Measurements from ENCODE around the gene HSFX3. TPM values are rescaled to one million over a fixed set of nuclear protein-coding genes. Genes with fewer than 3 reads are reported as not detected.
A peak's percentile ranks its signal among the peaks of the same experiment; 100 is the strongest.
"Not testable (repeated sequence)": the region's sequence is repeated elsewhere in the genome, so short reads cannot be mapped to it uniquely, and the experiment has no call there.

HSFX3 gene, protein sequence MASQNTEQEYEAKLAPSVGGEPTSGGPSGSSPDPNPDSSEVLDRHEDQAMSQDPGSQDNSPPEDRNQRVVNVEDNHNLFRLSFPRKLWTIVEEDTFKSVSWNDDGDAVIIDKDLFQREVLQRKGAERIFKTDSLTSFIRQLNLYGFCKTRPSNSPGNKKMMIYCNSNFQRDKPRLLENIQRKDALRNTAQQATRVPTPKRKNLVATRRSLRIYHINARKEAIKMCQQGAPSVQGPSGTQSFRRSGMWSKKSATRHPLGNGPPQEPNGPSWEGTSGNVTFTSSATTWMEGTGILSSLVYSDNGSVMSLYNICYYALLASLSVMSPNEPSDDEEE
- polyA plus RNA-seq (ENCODE audit: low read depth in 6 of 6), result not detected

DNA sequence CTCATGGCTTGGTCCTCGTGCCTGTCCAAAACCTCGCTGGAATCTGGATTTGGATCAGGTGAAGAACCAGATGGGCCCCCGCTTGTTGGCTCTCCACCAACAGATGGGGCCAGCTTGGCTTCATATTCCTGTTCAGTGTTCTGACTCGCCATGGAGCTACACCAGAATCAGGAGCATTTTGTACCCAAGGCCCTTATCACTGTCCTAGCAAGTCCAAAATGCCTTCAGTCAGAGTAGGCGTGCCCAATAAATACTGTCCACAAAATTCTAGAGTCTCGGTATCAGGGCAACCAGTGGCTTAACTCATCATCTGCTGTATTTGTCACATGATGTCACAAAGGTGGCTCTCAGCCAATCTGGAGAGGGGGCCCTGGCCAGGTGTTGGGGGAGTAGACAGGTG, at the start of gene HSFX3:
Gene HSFX3 (minus strand): TSS at position 224 of the 400 bp plus-strand sequence. CDS start 72 bp downstream, at position 152.
- H3K9me3 Mint-ChIP-seq, result not testable (repeated sequence)

DNA sequence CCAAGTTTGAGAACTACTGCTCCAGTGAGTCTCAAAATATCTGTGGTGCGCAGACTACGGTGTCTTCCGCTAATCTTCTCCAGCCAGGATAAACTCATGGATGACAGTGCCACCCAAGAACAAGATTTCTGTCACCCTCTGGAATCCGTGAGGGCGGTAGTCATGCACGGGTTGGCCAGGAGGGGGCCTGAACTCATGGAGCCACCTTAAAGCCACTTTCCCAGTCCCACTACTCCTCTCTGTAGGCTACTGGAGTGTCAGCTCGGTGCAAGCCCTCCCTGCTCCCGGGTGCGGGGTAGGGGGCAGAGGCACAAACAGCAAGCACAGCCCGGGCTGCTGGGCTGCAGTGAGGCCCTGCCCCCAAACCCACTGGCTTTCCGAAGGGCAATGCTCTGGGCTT, 48.9 kb upstream of the HSFX3 start:
- not testable (repeated sequence) for H3K36me3 Mint-ChIP-seq; H3K4me1 Mint-ChIP-seq; ATAC-seq (ENCODE audit: low read depth in 2 of 2); H3K9me3 Mint-ChIP-seq; H3K27ac Mint-ChIP-seq; H3K27me3 Mint-ChIP-seq; H3K4me3 Mint-ChIP-seq; DNase-seq

More for the DNA sequence above, at the start of gene HSFX3:
- not testable (repeated sequence) for H3K4me3 Mint-ChIP-seq; H3K27ac Mint-ChIP-seq; H3K36me3 Mint-ChIP-seq; ATAC-seq (ENCODE audit: low read depth in 2 of 2); H3K27me3 Mint-ChIP-seq; H3K4me1 Mint-ChIP-seq; DNase-seq

DNA sequence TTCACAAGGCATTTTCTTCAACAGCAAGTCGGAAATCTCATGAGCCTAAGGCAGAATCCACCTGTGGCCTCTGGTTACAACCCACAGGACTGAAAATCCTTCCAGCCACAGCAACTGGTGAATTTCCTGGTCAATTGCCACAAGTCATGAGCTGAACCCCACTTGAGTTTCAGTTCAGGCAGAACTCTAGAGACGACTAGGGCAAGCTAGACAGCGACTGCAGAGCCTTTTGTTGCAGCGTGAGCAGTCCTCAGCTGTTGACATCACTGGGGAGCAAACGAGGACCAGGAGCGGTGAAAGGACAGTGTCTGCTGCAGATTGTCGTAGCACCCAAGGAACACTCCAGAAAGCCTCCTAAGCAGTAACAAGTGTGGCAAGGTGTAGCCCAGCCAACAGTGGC, 46.2 kb upstream of the HSFX3 start:
- H3K27ac Mint-ChIP-seq; H3K4me1 Mint-ChIP-seq; H3K9me3 Mint-ChIP-seq; H3K4me3 Mint-ChIP-seq; ATAC-seq (ENCODE audit: low read depth in 2 of 2); H3K36me3 Mint-ChIP-seq; DNase-seq; H3K27me3 Mint-ChIP-seq: not testable (repeated sequence)

DNA sequence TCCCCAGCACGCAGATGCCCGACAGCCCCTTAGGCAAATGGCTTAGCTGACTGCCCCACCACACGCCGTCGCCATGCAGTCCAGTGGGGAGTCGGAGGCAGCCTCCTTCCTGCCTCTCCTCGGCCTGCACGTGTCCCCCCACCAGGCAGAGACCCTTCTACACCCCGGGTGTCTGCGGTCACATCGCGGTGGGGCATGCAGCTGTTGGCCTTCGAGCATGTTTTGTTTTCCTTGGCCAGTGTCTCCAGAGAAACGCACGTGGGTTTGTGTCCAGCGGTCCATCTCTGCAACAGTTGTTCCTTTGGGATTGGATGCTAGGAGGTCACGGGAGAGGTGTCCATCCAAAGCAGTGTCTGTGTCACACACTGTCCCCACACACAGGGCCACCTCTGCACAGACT, 45.5 kb upstream of the HSFX3 start, which contains the start of gene HSFX2:
Gene HSFX2 (minus strand): TSS at position 101 of the 400 bp plus-strand sequence. CDS start 614 bp downstream, outside the sequence.
- not testable (repeated sequence) for ATAC-seq (ENCODE audit: low read depth in 2 of 2); H3K9me3 Mint-ChIP-seq

GRCh38 chrX:149590993-149591392, 41.3 kb upstream of the HSFX3 start:
- DNase-seq; H3K27me3 Mint-ChIP-seq; H3K4me3 Mint-ChIP-seq; H3K36me3 Mint-ChIP-seq; H3K4me1 Mint-ChIP-seq; H3K27ac Mint-ChIP-seq; H3K9me3 Mint-ChIP-seq; ATAC-seq (ENCODE audit: low read depth in 2 of 2): not testable (repeated sequence)

More for the DNA sequence above, 45.5 kb upstream of the HSFX3 start, which contains the start of gene HSFX2:
- H3K27ac Mint-ChIP-seq, DNase-seq, H3K4me1 Mint-ChIP-seq, H3K27me3 Mint-ChIP-seq, H3K36me3 Mint-ChIP-seq, H3K4me3 Mint-ChIP-seq: not testable (repeated sequence)

DNA sequence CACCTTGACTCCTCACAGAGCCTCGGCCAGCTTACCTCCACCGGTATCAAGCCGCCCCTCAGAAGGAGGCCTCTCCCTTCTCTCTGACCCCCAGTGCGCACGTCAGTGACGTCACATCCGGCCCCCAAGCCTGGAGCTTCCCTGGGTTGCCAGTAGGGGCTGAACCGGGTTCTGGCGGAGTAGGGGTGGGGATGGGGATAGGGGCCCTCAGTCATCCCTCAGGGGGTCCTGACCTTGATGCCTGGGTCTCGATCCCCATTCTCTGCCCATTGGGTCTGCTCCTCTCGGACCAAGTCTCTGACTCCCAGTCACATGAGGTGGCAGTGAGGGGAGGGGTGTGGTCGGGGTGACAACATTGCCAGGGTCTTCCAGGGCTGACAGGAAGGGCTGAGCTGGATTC, 37.6 kb upstream of the HSFX3 start, which contains the start of gene MAGEA9B:
Gene MAGEA9B (minus strand): TSS at position 101 of the 400 bp plus-strand sequence. CDS start 4,280 bp downstream, outside the sequence.
- not testable (repeated sequence) for H3K27ac Mint-ChIP-seq; H3K27me3 Mint-ChIP-seq; ATAC-seq (ENCODE audit: low read depth in 2 of 2); DNase-seq; H3K36me3 Mint-ChIP-seq; H3K4me3 Mint-ChIP-seq; H3K4me1 Mint-ChIP-seq; H3K9me3 Mint-ChIP-seq

GRCh38 chrX:149585631-149586030, 35.9 kb upstream of the HSFX3 start:
- H3K4me3 Mint-ChIP-seq; H3K9me3 Mint-ChIP-seq; H3K27me3 Mint-ChIP-seq; ATAC-seq (ENCODE audit: low read depth in 2 of 2); H3K36me3 Mint-ChIP-seq; H3K4me1 Mint-ChIP-seq; DNase-seq; H3K27ac Mint-ChIP-seq: not testable (repeated sequence)

GRCh38 chrX:149573456-149573855, 23.7 kb upstream of the HSFX3 start:
- not testable (repeated sequence) for H3K9me3 Mint-ChIP-seq; H3K4me1 Mint-ChIP-seq; H3K36me3 Mint-ChIP-seq; H3K27me3 Mint-ChIP-seq; H3K4me3 Mint-ChIP-seq; DNase-seq; H3K27ac Mint-ChIP-seq; ATAC-seq (ENCODE audit: low read depth in 2 of 2)

GRCh38 chrX:149572743-149573142, 23.0 kb upstream of the HSFX3 start:
- Mint-ChIP-seq H3K9me3 (no peaks in the 10 kb centered on the region), H3K4me1 (no peaks in the 10 kb centered on the region), H3K4me3 (no peak overlapping the region), H3K27me3 (peaks cover 0 to 4% (median 0%) of the 10 kb centered on the region in 3 donors), H3K36me3 (no peaks in the 10 kb centered on the region), H3K27ac (no peak overlapping the region)
- no peak for DNase-seq
- no peak for ATAC-seq (ENCODE audit: low read depth in 2 of 2)

DNA sequence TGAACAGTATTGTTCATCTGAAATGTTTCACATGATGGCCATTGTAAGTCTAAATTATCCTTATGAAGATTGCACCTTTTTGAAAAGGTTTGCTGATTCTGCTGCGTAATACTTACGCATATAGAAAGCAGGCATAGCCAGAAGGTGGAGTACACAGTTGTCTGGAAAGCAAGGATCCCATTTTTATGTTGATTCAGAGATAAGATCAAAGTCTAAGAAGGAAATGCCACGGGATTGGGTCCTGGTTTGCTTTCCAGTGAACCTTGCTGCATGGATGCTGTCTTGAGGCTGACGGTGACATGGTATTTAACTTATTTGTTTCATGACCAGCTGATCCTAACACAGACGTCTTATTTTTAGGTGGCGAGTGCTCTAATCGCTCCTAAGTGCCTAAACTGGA, 22.0 kb upstream of the HSFX3 start:
- ATAC-seq (ENCODE audit: low read depth in 2 of 2) (no peak), DNase-seq (no peak)
- H3K27ac Mint-ChIP-seq, result no peak overlapping the region
- no peaks in the 10 kb centered on the region for H3K4me1 Mint-ChIP-seq
- H3K27me3 Mint-ChIP-seq, result peaks cover 0 to 4% (median 0%) of the 10 kb centered on the region in 3 donors
- H3K36me3 Mint-ChIP-seq, result no peaks in the 10 kb centered on the region
- no peaks in the 10 kb centered on the region for H3K9me3 Mint-ChIP-seq
- H3K4me3 Mint-ChIP-seq, result peak overlapping the region in 1 of 8 donors; percentile 35

DNA sequence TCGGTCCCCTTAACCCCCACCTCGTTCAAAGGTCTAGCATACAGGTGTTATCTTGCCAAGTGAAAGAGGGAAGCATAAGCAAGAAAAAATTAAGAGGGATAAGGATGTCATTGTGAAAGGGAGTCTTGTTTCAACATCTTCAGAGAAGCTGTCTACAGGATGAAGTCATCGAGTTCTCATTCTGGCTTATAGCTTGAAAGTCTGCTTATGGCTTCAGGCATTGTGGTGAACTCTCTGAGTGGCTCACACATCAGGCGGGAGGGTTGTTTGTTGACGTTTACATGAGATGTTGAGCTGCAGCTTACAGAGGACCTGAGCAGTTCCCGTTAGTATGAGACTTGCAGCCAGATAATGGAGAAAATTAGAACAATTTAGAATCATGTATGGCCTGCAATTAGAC, 20.9 kb upstream of the HSFX3 start:
- Mint-ChIP-seq H3K27ac (peak overlapping the region in 1 of 6 donors; percentile 54), H3K27me3 (peaks cover 0 to 4% (median 0%) of the 10 kb centered on the region in 3 donors), H3K36me3 (no peaks in the 10 kb centered on the region), H3K4me3 (no peak overlapping the region), H3K9me3 (no peaks in the 10 kb centered on the region), H3K4me1 (no peaks in the 10 kb centered on the region)
- ATAC-seq (ENCODE audit: low read depth in 2 of 2) (no peak), DNase-seq (no peak)

DNA sequence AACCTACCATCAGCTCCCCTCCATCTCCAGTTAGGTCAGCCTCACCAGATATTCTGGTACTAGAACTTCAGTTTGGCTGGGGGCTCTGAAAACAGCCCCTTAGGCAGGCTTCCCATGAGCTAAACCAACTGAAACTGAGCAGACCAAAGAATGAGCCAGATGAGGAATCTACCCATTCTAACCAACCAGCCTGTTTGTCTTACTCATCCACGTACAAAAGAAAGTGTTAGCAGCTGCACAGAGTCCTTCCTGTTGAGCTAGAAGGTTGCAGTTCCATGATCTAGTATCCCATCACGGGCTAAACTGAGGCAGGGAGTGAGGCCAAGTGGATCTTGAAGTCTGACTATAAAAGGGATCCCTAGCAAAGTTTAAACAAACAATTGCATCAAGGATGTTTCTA, 20.0 kb upstream of the HSFX3 start:
- Mint-ChIP-seq H3K27me3 (peaks cover 0 to 4% (median 0%) of the 10 kb centered on the region in 3 donors), H3K9me3 (no peaks in the 10 kb centered on the region), H3K4me1 (no peaks in the 10 kb centered on the region), H3K27ac (no peak overlapping the region), H3K36me3 (no peaks in the 10 kb centered on the region), H3K4me3 (no peak overlapping the region)
- DNase-seq, result no peak
- ATAC-seq (ENCODE audit: low read depth in 2 of 2), result no peak

DNA sequence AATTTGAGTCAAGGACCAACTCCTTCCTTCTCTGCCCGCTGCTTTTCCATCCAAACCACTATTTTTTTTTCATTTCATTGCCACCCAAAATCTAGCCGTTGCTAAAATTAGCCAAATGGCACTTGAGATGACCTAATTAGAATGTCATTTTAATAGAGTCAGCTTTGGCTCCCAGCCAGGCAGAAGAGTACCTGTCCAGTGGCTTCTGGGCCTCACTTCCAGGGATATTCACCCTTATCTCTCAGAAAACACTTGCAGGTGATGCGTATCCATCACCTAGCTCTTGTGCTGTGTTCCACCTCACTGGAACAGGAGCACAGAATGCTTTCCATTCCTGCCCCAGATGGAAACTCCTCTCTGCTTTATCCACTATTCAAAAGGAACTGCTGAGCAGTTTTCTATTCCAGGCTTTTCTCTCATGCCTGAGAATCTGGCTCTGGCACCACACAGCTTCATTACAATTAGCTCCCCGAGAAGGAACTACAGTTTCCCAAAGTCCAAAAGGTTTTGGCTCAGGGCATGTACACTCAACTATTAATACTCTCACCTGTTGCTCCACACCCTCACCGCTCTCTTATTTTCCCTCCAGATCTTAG, 19.1 kb upstream of the HSFX3 start:
- Mint-ChIP-seq H3K4me1 (no peaks in the 10 kb centered on the region), H3K27me3 (peaks cover 0 to 4% (median 0%) of the 10 kb centered on the region in 3 donors), H3K36me3 (no peaks in the 10 kb centered on the region), H3K27ac (no peak overlapping the region), H3K4me3 (no peak overlapping the region), H3K9me3 (no peaks in the 10 kb centered on the region)
- no peak for DNase-seq
- ATAC-seq (ENCODE audit: low read depth in 2 of 2), result no peak

Data from naive B cell (primary cell).